Testis (tissue), 3 donors: ENCODE results near the gene HLCS. TPM values are rescaled to one million over a fixed set of nuclear protein-coding genes. Genes with fewer than 3 reads are reported as not detected.

Experiments
- DNase-seq: peaks from one replicate; pipeline ENCODE4 v3.0.0-alpha.2; 2019
- H3K27ac ChIP-seq, 2 donors: fragments of 200-600 bp; sonication (generic); one replicate each; pipeline ENCODE4 v1.5.1; 2019
- H3K27me3 ChIP-seq: fragments of 200-600 bp; sonication (generic); one replicate; pipeline ENCODE4 v1.5.1; 2019
- H3K36me3 ChIP-seq: fragments of 200-600 bp; sonication (generic); one replicate; pipeline ENCODE4 v1.5.1; 2017; ENCODE audit warnings: low read depth; ENCODE audit errors: missing control alignments
- H3K4me1 ChIP-seq: fragments of 200-600 bp; sonication (generic); one replicate; pipeline ENCODE4 v1.5.1; 2019
- H3K4me3 ChIP-seq, 2 donors: fragments of 200-600 bp; sonication (generic); one replicate each; pipeline ENCODE4 v1.5.1; 2017 to 2019
- H3K9me3 ChIP-seq: fragments of 200-600 bp; sonication (generic); one replicate; pipeline ENCODE4 v1.5.1; 2017
- CTCF ChIP-seq, 3 experiments: fragments of 450-650 bp in 2 of 3; fragments of 200-600 bp in 1 of 3; sonication (generic) in 1 of 3; IDR thresholded peaks; one replicate each; pipeline ENCODE4 v1.5.1; 2016 to 2019; ENCODE audit warnings: antibody characterized with exemption in 3 of 3, mild to moderate bottlenecking in 2 of 3, moderate library complexity in 1 of 3
- POLR2A ChIP-seq: fragments of 450-650 bp; IDR thresholded peaks from one replicate; pipeline ENCODE4 v1.6.1; 2017; ENCODE audit warnings: antibody characterized with exemption, mild to moderate bottlenecking, moderate library complexity
- WGBS, 2 donors: methylation state at CpG; one replicate each; pipeline ENCODE4 v1.1.5; 2018; 5-methylcytosine and 5-hydroxymethylcytosine counted together
- intact Hi-C: fragments of 100-400 bp; cut with DNase I; formaldehyde crosslinking; loops from one replicate; pipeline ENCODE4 v1.15.1; 2023; ENCODE audit warnings: low total_unique reads
- polyA plus RNA-seq: library from polyadenylated mRNA; stranded (reverse); fragments of 350-450 nt; fragmentation: Illumina TruSeq; extraction: RNeasy Lipid Tissue Mini Kit (QIAGEN cat#74804); gene quantifications from one replicate; pipeline ENCODE4 v1.2.3, GENCODE V29; 2014; ENCODE audit warnings: low read depth, low replicate concordance; ENCODE audit not compliant: insufficient read depth
- total RNA-seq, 2 donors: library from RNA; depleted of rRNA; stranded (reverse); fragments of >200 nt; gene quantifications; one replicate each; pipeline ENCODE4 v1.2.3, GENCODE V29; 2016

Gene HLCS
- total and polyA plus RNA-seq, 3 donors from 2014 or later: 19.5 to 38.1 (median 30.1) TPM

GRCh38 chr21:36776981-36777617 lies 189.4 kb downstream of the HLCS start:
- Histone ChIP-seq H3K9me3 (no peaks in the 10 kb centered on the region), H3K36me3 (no peaks in the 10 kb centered on the region), H3K27ac (no peak overlapping the region), H3K4me3 (no peak overlapping the region), H3K27me3 (no peaks in the 10 kb centered on the region), H3K4me1 (peaks cover 10% of the 10 kb centered on the region)
- TF ChIP-seq CTCF (IDR thresholded peaks at IDR 0.05): no peak
- TF ChIP-seq POLR2A: no peak
- DNase-seq: no peak
- 81 to 82% methylated on average over 10 of the region's 10 CpGs for WGBS, 2 donors
- intact Hi-C loops: no loop called here

GRCh38 chr21:36773995-36774394 lies 192.5 kb downstream of the HLCS start:
- TF ChIP-seq POLR2A (no peak), CTCF (IDR thresholded peaks at IDR 0.05) (no peak)

GRCh38 chr21:36773117-36773516 lies 193.4 kb downstream of the HLCS start:
- TF ChIP-seq CTCF (IDR thresholded peaks at IDR 0.05) (no peak), POLR2A (no peak)
- intact Hi-C loops: no loop called here
- peak; percentile 80 for DNase-seq

More at GRCh38 chr21:36773995-36774394, 192.5 kb downstream of the HLCS start:
- 61 to 63% methylated on average over 8 of the region's 8 CpGs for WGBS, 2 donors
- H3K27ac ChIP-seq: no peak overlapping the region
- peaks cover 15% of the 10 kb centered on the region for H3K4me1 ChIP-seq
- H3K36me3 ChIP-seq: no peaks in the 10 kb centered on the region
- H3K4me3 ChIP-seq: no peak overlapping the region
- no peak for DNase-seq
- no peaks in the 10 kb centered on the region for H3K9me3 ChIP-seq
- no peaks in the 10 kb centered on the region for H3K27me3 ChIP-seq
- intact Hi-C loops: no loop called here

GRCh38 chr21:36769051-36769839 lies 197.2 kb downstream of the HLCS start:
- 38 to 53% methylated on average over 8 of the region's 8 CpGs for WGBS, 2 donors
- peak; percentile 55 for DNase-seq
- no peak for TF ChIP-seq CTCF (IDR thresholded peaks at IDR 0.05)
- TF ChIP-seq POLR2A: no peak
- Histone ChIP-seq H3K9me3 (no peaks in the 10 kb centered on the region), H3K4me3 (no peak overlapping the region), H3K27ac (peak overlapping the region in 1 of 2 donors; percentile 12), H3K4me1 (peaks cover 25% of the 10 kb centered on the region), H3K27me3 (no peaks in the 10 kb centered on the region), H3K36me3 (no peaks in the 10 kb centered on the region)
- intact Hi-C loops: no loop called here

More at GRCh38 chr21:36773117-36773516, 193.4 kb downstream of the HLCS start:
- H3K27me3 ChIP-seq: no peaks in the 10 kb centered on the region
- H3K27ac ChIP-seq: no peak overlapping the region
- 25 to 37% methylated on average over 4 to 5 of the region's 5 CpGs for WGBS, 2 donors
- H3K9me3 ChIP-seq: no peaks in the 10 kb centered on the region
- peaks cover 24% of the 10 kb centered on the region for H3K4me1 ChIP-seq
- no peak overlapping the region for H3K4me3 ChIP-seq
- H3K36me3 ChIP-seq: no peaks in the 10 kb centered on the region
